ENCODE measurements around the gene CALHM3. TPM values are rescaled to one million over a fixed set of nuclear protein-coding genes. Genes with fewer than 3 reads are reported as not detected.
A peak's percentile ranks its signal among the peaks of the same experiment; 100 is the strongest.

The CALHM3 gene
- total and polyA plus RNA-seq, 2 donors (not counting 3 experiments of a cell fraction or from before 2014, with no cell fraction given), result not detected

- CTCF ChIA-PET, result interaction anchor here (0.7 to 2.4 kb wide), 8 partner anchors 24 to 148 kb away, joined by 3 to 15 read pairs (median 4); no protein-coding TSS in a partner anchor
- Histone ChIP-seq H3K36me3 (ENCODE audit: control insufficient read depth in 2 of 2, extremely low read depth in 1 of 2, insufficient read depth in 2 of 2, low read length in 2 of 2) (peaks cover 24 to 49% of the 10 kb centered on the region in 2 experiments), H3K4me2 (ENCODE audit: insufficient read depth, low read length) (peak overlapping the region; percentile 23), H3K9me1 (replicated peaks; ENCODE audit: control insufficient read depth, extremely low read depth, insufficient read depth, low read length) (no peaks in the 10 kb centered on the region), H2AFZ (ENCODE audit: low read depth, low read length) (no peak overlapping the region), H3K4me3 (replicated peaks in 1 of 3; ENCODE audit: insufficient read depth in 1 of 3, low read depth in 1 of 3, low read length in 3 of 3) (no peak overlapping the region), H3K27me3 (ENCODE audit: control insufficient read depth in 2 of 2, insufficient read depth in 2 of 2, low read length in 2 of 2) (no peaks in the 10 kb centered on the region), H3K4me1 (ENCODE audit: control insufficient read depth, extremely low read depth, insufficient read depth, low read length) (peaks cover 51% of the 10 kb centered on the region), H4K20me1 (replicated peaks; ENCODE audit: control insufficient read depth, extremely low read depth, insufficient read depth, low read length) (no peaks in the 10 kb centered on the region), H3K27ac (ENCODE audit: insufficient read depth, low read depth, low read length) (peak overlapping the region; percentile 79), H3K9ac (replicated peaks; ENCODE audit: extremely low read depth, insufficient read depth, low read length) (no peak overlapping the region), H3K9me3 (replicated peaks; ENCODE audit: control insufficient read depth, insufficient read depth, low read length) (no peaks in the 10 kb centered on the region), H3K79me2 (ENCODE audit: control insufficient read depth, insufficient read depth, low read length) (peaks cover 7% of the 10 kb centered on the region)
- intact Hi-C loops (cut with micrococcal nuclease) (loop anchor here (2.0 kb wide), 1 partner anchor 23 kb away; no protein-coding TSS in a partner anchor), dilution Hi-C loops (cut with MboI; ENCODE audit: extremely low pct_ligation_motif_present, low sequenced_read_pairs) (no loop called here)
- POLR2A ChIA-PET, result interaction anchor here (0.5 kb wide), 1 partner anchor 46 kb away, joined by 3 read pairs; no protein-coding TSS in a partner anchor
- FAIRE-seq (peak; percentile 97), DNase-seq (ENCODE audit: low read depth, low spot score) (peak; percentile 76)
- BruUV-seq (replicated peaks), result TSS peak; percentile 55
- TF ChIP-seq GATA2 (IDR thresholded peaks at IDR 0.05; ENCODE audit: insufficient read depth, insufficient read length, low read depth, low read length) (no peak), FOS (IDR thresholded peaks at IDR 0.05; ENCODE audit: borderline replicate concordance, insufficient read depth, low read length) (peak; percentile 72), POLR2AphosphoS5 (IDR thresholded peaks at IDR 0.05; ENCODE audit: insufficient read depth, low read depth, low read length) (peak; percentile 50), JUN (IDR thresholded peaks at IDR 0.05; ENCODE audit: borderline replicate concordance, insufficient read depth, insufficient read length, low read depth) (peak; percentile 33), POLR2A (IDR thresholded peaks at IDR 0.05; ENCODE audit: low read depth, low read length) (peak; percentile 50), EZH2 (IDR thresholded peaks at IDR 0.05; ENCODE audit: borderline replicate concordance, low read depth, low read length, severe bottlenecking) (no peak)
Measured at GRCh38 chr10:103445767-103446567, 33.1 kb downstream of the CALHM3 start.

- Histone ChIP-seq H2AFZ (ENCODE audit: low read depth, low read length) (no peak overlapping the region), H3K9ac (replicated peaks; ENCODE audit: extremely low read depth, insufficient read depth, low read length) (no peak overlapping the region), H3K79me2 (ENCODE audit: control insufficient read depth, insufficient read depth, low read length) (peaks cover 7% of the 10 kb centered on the region), H3K36me3 (ENCODE audit: control insufficient read depth in 2 of 2, extremely low read depth in 1 of 2, insufficient read depth in 2 of 2, low read length in 2 of 2) (peaks cover 24 to 53% of the 10 kb centered on the region in 2 experiments), H3K4me2 (ENCODE audit: insufficient read depth, low read length) (peak overlapping the region; percentile 23), H3K4me3 (replicated peaks in 1 of 3; ENCODE audit: insufficient read depth in 1 of 3, low read depth in 1 of 3, low read length in 3 of 3) (no peak overlapping the region), H3K27ac (ENCODE audit: insufficient read depth, low read depth, low read length) (peak overlapping the region; percentile 79), H3K9me3 (replicated peaks; ENCODE audit: control insufficient read depth, insufficient read depth, low read length) (no peaks in the 10 kb centered on the region), H4K20me1 (replicated peaks; ENCODE audit: control insufficient read depth, extremely low read depth, insufficient read depth, low read length) (no peaks in the 10 kb centered on the region), H3K4me1 (ENCODE audit: control insufficient read depth, extremely low read depth, insufficient read depth, low read length) (peaks cover 45% of the 10 kb centered on the region), H3K9me1 (replicated peaks; ENCODE audit: control insufficient read depth, extremely low read depth, insufficient read depth, low read length) (no peaks in the 10 kb centered on the region), H3K27me3 (ENCODE audit: control insufficient read depth in 2 of 2, insufficient read depth in 2 of 2, low read length in 2 of 2) (no peaks in the 10 kb centered on the region)
- TF ChIP-seq MAX (IDR thresholded peaks at IDR 0.05; ENCODE audit: insufficient read depth, insufficient read length) (no peak), FOS (IDR thresholded peaks at IDR 0.05; ENCODE audit: borderline replicate concordance, insufficient read depth, low read length) (no peak), CTCF (IDR thresholded peaks at IDR 0.05; ENCODE audit: extremely low read depth in 1 of 2, insufficient read depth in 1 of 2, low read depth in 1 of 2, low read length in 2 of 2) (no peak), EZH2 (IDR thresholded peaks at IDR 0.05; ENCODE audit: borderline replicate concordance, low read depth, low read length, severe bottlenecking) (no peak), GATA2 (IDR thresholded peaks at IDR 0.05; ENCODE audit: insufficient read depth, insufficient read length, low read depth, low read length) (no peak), JUN (IDR thresholded peaks at IDR 0.05; ENCODE audit: borderline replicate concordance, insufficient read depth, insufficient read length, low read depth) (no peak), MYC (IDR thresholded peaks at IDR 0.05; ENCODE audit: low read depth, low read length) (no peak), POLR2A (IDR thresholded peaks at IDR 0.05; ENCODE audit: low read depth, low read length) (no peak), POLR2AphosphoS5 (IDR thresholded peaks at IDR 0.05; ENCODE audit: insufficient read depth, low read depth, low read length) (no peak)
- dilution Hi-C loops (cut with MboI; ENCODE audit: extremely low pct_ligation_motif_present, low sequenced_read_pairs) (no loop called here), intact Hi-C loops (cut with micrococcal nuclease) (no loop called here)
- DNase-seq (ENCODE audit: low read depth, low spot score) (no peak), FAIRE-seq (peak; percentile 61)
- ChIA-PET POLR2A (no interaction called here), CTCF (interaction anchor here (1.1 to 2.4 kb wide), 6 partner anchors 24 to 148 kb away, joined by 3 to 15 read pairs (median 5); no protein-coding TSS in a partner anchor)
- BruUV-seq (replicated peaks), result no TSS peak
Measured at GRCh38 chr10:103445366-103445765, 33.7 kb downstream of the CALHM3 start.
